HL-60 (cell line): ENCODE measurements around the gene PIK3IP1.

Experiments used
- DNase-seq, 2 experiments: peaks; one replicate each; pipeline ENCODE4 v3.0.0-alpha.2; 2010 to 2020; ENCODE audit warnings: low read depth in 1 of 2, low spot score in 1 of 2
- H3K27ac ChIP-seq: fragments of 250-450 bp; sonication (Bioruptor Pico); replicated peaks from 2 replicates; pipeline ENCODE4 v1.5.1; 2020; ENCODE audit warnings: mild to moderate bottlenecking, moderate library complexity
- H3K27me3 ChIP-seq: fragments of 250-450 bp; sonication (Bioruptor Pico); 2 replicates; pipeline ENCODE4 v1.5.1; 2021; ENCODE audit warnings: mild to moderate bottlenecking, moderate library complexity; ENCODE audit not compliant: insufficient read depth, poor library complexity, severe bottlenecking
- H3K4me3 ChIP-seq: replicated peaks from 2 replicates; pipeline ENCODE4 v1.5.1; 2011; ENCODE audit warnings: mild to moderate bottlenecking, control low read depth, low read length; ENCODE audit not compliant: insufficient read depth
- GABPA ChIP-seq: IDR thresholded peaks from 2 replicates; pipeline ENCODE4 v1.6.1; 2012; ENCODE audit warnings: low read depth
- POLR2AphosphoS5 ChIP-seq: IDR thresholded peaks from 2 replicates; pipeline ENCODE4 v1.6.1; 2012; ENCODE audit warnings: low read depth
- SPI1 ChIP-seq: IDR thresholded peaks from 2 replicates; pipeline ENCODE4 v1.6.1; 2012; ENCODE audit warnings: low read depth, mild to moderate bottlenecking, borderline replicate concordance
- TF ChIP-seq, protein P1 (sequence below): IDR thresholded peaks from 2 replicates; pipeline ENCODE4 v1.6.1; 2012; ENCODE audit warnings: low read depth; ENCODE audit not compliant: insufficient replicate concordance
- TF ChIP-seq, protein P2 (sequence below): IDR thresholded peaks from one replicate; pipeline ENCODE4 v1.5.1; 2011; ENCODE audit warnings: low read length, control low read depth, inconsistent platforms; ENCODE audit not compliant: insufficient read depth

The PIK3IP1 gene

GRCh38 chr22:31334329-31334728 lies 42.0 kb upstream of the PIK3IP1 start:
- Histone ChIP-seq H3K27me3 (no peaks in the 10 kb centered on the region), H3K4me3 (no peak overlapping the region), H3K27ac (no peak overlapping the region)
- no peak for DNase-seq
- TF ChIP-seq, protein P1, sequence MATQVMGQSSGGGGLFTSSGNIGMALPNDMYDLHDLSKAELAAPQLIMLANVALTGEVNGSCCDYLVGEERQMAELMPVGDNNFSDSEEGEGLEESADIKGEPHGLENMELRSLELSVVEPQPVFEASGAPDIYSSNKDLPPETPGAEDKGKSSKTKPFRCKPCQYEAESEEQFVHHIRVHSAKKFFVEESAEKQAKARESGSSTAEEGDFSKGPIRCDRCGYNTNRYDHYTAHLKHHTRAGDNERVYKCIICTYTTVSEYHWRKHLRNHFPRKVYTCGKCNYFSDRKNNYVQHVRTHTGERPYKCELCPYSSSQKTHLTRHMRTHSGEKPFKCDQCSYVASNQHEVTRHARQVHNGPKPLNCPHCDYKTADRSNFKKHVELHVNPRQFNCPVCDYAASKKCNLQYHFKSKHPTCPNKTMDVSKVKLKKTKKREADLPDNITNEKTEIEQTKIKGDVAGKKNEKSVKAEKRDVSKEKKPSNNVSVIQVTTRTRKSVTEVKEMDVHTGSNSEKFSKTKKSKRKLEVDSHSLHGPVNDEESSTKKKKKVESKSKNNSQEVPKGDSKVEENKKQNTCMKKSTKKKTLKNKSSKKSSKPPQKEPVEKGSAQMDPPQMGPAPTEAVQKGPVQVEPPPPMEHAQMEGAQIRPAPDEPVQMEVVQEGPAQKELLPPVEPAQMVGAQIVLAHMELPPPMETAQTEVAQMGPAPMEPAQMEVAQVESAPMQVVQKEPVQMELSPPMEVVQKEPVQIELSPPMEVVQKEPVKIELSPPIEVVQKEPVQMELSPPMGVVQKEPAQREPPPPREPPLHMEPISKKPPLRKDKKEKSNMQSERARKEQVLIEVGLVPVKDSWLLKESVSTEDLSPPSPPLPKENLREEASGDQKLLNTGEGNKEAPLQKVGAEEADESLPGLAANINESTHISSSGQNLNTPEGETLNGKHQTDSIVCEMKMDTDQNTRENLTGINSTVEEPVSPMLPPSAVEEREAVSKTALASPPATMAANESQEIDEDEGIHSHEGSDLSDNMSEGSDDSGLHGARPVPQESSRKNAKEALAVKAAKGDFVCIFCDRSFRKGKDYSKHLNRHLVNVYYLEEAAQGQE, result no peak
- no peak for TF ChIP-seq POLR2AphosphoS5
- TF ChIP-seq SPI1, result no peak
- TF ChIP-seq, protein P2, sequence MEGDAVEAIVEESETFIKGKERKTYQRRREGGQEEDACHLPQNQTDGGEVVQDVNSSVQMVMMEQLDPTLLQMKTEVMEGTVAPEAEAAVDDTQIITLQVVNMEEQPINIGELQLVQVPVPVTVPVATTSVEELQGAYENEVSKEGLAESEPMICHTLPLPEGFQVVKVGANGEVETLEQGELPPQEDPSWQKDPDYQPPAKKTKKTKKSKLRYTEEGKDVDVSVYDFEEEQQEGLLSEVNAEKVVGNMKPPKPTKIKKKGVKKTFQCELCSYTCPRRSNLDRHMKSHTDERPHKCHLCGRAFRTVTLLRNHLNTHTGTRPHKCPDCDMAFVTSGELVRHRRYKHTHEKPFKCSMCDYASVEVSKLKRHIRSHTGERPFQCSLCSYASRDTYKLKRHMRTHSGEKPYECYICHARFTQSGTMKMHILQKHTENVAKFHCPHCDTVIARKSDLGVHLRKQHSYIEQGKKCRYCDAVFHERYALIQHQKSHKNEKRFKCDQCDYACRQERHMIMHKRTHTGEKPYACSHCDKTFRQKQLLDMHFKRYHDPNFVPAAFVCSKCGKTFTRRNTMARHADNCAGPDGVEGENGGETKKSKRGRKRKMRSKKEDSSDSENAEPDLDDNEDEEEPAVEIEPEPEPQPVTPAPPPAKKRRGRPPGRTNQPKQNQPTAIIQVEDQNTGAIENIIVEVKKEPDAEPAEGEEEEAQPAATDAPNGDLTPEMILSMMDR, result no peak
- no peak for TF ChIP-seq GABPA

DNA sequence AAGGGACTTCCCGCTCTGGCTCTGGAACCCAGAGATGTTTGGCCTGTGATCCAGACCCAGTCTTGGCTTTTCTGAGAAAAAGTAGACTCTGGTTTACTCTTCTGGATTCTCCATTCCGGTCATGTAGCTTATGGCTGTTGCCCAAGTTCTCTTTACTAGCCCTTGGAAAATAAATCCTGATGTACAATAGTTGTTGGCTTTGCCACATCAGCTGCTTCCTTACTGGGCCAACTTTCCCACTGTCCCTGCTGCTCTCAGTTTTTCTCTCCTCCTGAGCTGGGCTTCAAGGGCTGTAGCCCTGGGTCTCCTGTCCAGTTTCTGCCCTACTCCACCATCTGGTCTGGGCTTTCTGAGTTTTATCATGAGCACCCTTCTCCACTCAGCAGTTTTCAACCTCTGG lies 41.4 kb upstream of the PIK3IP1 start:
- no peak overlapping the region for H3K27ac ChIP-seq
- H3K27me3 ChIP-seq, result no peaks in the 10 kb centered on the region
- no peak for DNase-seq
- TF ChIP-seq, protein P1, result no peak
- no peak for TF ChIP-seq POLR2AphosphoS5
- no peak for TF ChIP-seq SPI1
- TF ChIP-seq, protein P2, result no peak
- TF ChIP-seq GABPA, result no peak
- no peak overlapping the region for H3K4me3 ChIP-seq

- no peaks in the 10 kb centered on the region for H3K27me3 ChIP-seq
- no peak for DNase-seq
- H3K27ac ChIP-seq, result no peak overlapping the region
- no peak for TF ChIP-seq POLR2AphosphoS5
- TF ChIP-seq, protein P1, result no peak
- TF ChIP-seq, protein P2, result no peak
- no peak overlapping the region for H3K4me3 ChIP-seq
These were observed 40.6 kb upstream of the PIK3IP1 start for GRCh38 chr22:31332886-31333285.
